HL-60 (cell line): ENCODE data around the gene PSPN.
"Not testable (repeated sequence)": the region's sequence is repeated elsewhere in the genome, so short reads cannot be mapped to it uniquely, and the experiment has no call there.

Experiments
- DNase-seq, 2 experiments: peaks; one replicate each; pipeline ENCODE4 v3.0.0-alpha.2; 2010 to 2020; ENCODE audit warnings: low read depth in 1 of 2, low spot score in 1 of 2
- H3K27ac ChIP-seq: fragments of 250-450 bp; sonication (Bioruptor Pico); replicated peaks from 2 replicates; pipeline ENCODE4 v1.5.1; 2020; ENCODE audit warnings: mild to moderate bottlenecking, moderate library complexity
- H3K27me3 ChIP-seq: fragments of 250-450 bp; sonication (Bioruptor Pico); 2 replicates; pipeline ENCODE4 v1.5.1; 2021; ENCODE audit warnings: mild to moderate bottlenecking, moderate library complexity; ENCODE audit not compliant: insufficient read depth, poor library complexity, severe bottlenecking
- H3K4me3 ChIP-seq: replicated peaks from 2 replicates; pipeline ENCODE4 v1.5.1; 2011; ENCODE audit warnings: mild to moderate bottlenecking, control low read depth, low read length; ENCODE audit not compliant: insufficient read depth
- CTCF ChIP-seq: IDR thresholded peaks from one replicate; pipeline ENCODE4 v1.5.1; 2011; ENCODE audit warnings: low read length, control low read depth, inconsistent platforms; ENCODE audit not compliant: insufficient read depth
- GABPA ChIP-seq: IDR thresholded peaks from 2 replicates; pipeline ENCODE4 v1.6.1; 2012; ENCODE audit warnings: low read depth
- POLR2AphosphoS5 ChIP-seq: IDR thresholded peaks from 2 replicates; pipeline ENCODE4 v1.6.1; 2012; ENCODE audit warnings: low read depth
- REST ChIP-seq: IDR thresholded peaks from 2 replicates; pipeline ENCODE4 v1.6.1; 2012; ENCODE audit warnings: low read depth; ENCODE audit not compliant: insufficient replicate concordance
- SPI1 ChIP-seq: IDR thresholded peaks from 2 replicates; pipeline ENCODE4 v1.6.1; 2012; ENCODE audit warnings: low read depth, mild to moderate bottlenecking, borderline replicate concordance

The PSPN gene

GRCh38 chr19:6350688-6351087 lies 25.0 kb downstream of the PSPN start:
- DNase-seq, result no peak
- H3K4me3 ChIP-seq, result no peak overlapping the region
- H3K27me3 ChIP-seq, result no peaks in the 10 kb centered on the region
- TF ChIP-seq SPI1, result no peak; the same call in 1 of the 2 replicates
- no peak for TF ChIP-seq REST
- TF ChIP-seq CTCF, result no peak
- no peak for TF ChIP-seq POLR2AphosphoS5
- no peak for TF ChIP-seq GABPA
- no peak overlapping the region for H3K27ac ChIP-seq

GRCh38 chr19:6349271-6349670 lies 26.5 kb downstream of the PSPN start:
- H3K27ac ChIP-seq, DNase-seq, H3K4me3 ChIP-seq, H3K27me3 ChIP-seq: not testable (repeated sequence)

GRCh38 chr19:6343462-6343861 lies 32.3 kb downstream of the PSPN start:
- no peak for DNase-seq
- no peak for TF ChIP-seq REST

GRCh38 chr19:6340493-6341201 lies 35.1 kb downstream of the PSPN start:
- TF ChIP-seq REST (no peak), CTCF (no peak), SPI1 (no peak), GABPA (no peak), POLR2AphosphoS5 (no peak)
- H3K27ac ChIP-seq, result no peak overlapping the region
- no peak overlapping the region for H3K4me3 ChIP-seq
- no peaks in the 10 kb centered on the region for H3K27me3 ChIP-seq
- no peak for DNase-seq

More at GRCh38 chr19:6343462-6343861, 32.3 kb downstream of the PSPN start:
- H3K27me3 ChIP-seq, result no peaks in the 10 kb centered on the region
- H3K27ac ChIP-seq, result no peak overlapping the region
- no peak overlapping the region for H3K4me3 ChIP-seq
